ENCODE results near the gene FBN2.

DNA sequence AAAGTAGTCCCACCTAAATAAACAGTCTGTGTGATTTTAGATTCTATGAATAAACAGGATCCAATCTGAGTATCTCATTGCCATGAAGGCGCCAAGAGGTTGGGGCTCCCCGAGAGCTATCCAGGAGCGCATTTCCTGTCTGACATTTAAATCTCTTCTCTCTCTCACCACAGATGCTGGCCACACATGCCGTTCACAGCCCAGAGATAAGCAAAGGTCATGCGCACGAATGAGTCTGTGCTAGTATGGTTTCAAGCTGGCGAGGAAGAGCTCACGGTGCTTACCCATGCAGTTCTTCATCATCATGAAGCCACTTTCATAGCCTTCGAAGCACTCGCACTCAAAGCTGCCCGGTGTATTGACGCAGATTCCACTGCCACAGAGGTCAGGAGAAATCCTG, 199.4 kb downstream of the FBN2 start:
- TF ChIP-seq, protein P1, sequence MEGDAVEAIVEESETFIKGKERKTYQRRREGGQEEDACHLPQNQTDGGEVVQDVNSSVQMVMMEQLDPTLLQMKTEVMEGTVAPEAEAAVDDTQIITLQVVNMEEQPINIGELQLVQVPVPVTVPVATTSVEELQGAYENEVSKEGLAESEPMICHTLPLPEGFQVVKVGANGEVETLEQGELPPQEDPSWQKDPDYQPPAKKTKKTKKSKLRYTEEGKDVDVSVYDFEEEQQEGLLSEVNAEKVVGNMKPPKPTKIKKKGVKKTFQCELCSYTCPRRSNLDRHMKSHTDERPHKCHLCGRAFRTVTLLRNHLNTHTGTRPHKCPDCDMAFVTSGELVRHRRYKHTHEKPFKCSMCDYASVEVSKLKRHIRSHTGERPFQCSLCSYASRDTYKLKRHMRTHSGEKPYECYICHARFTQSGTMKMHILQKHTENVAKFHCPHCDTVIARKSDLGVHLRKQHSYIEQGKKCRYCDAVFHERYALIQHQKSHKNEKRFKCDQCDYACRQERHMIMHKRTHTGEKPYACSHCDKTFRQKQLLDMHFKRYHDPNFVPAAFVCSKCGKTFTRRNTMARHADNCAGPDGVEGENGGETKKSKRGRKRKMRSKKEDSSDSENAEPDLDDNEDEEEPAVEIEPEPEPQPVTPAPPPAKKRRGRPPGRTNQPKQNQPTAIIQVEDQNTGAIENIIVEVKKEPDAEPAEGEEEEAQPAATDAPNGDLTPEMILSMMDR (IDR thresholded peaks at IDR 0.05) = no peak
- TF ChIP-seq POLR2A (IDR thresholded peaks at IDR 0.05) = no peak
